HG03097 (cell line): ENCODE results near the gene CASTOR2.
"Not testable (repeated sequence)": the region's sequence is repeated elsewhere in the genome, so short reads cannot be mapped to it uniquely, and the experiment has no call there.

Experiments used
- ATAC-seq: cut with Tn5 transposase; IDR thresholded peaks from one replicate; pipeline ENCODE4 v1.9.1; 2021; ENCODE audit not compliant: unreplicated experiment, low FRiP score

Gene CASTOR2

GRCh38 chr7:74994869-74995543 is 30.5 kb downstream of the CASTOR2 start:
- not testable (repeated sequence) for ATAC-seq

- not testable (repeated sequence) for ATAC-seq
Observed at GRCh38 chr7:74996361-74996760, 31.9 kb downstream of the CASTOR2 start.

- not testable (repeated sequence) for ATAC-seq
Observed at GRCh38 chr7:74997811-74998210, 33.3 kb downstream of the CASTOR2 start.

- not testable (repeated sequence) for ATAC-seq
Observed at GRCh38 chr7:75001356-75001755, 36.9 kb downstream of the CASTOR2 start.

DNA sequence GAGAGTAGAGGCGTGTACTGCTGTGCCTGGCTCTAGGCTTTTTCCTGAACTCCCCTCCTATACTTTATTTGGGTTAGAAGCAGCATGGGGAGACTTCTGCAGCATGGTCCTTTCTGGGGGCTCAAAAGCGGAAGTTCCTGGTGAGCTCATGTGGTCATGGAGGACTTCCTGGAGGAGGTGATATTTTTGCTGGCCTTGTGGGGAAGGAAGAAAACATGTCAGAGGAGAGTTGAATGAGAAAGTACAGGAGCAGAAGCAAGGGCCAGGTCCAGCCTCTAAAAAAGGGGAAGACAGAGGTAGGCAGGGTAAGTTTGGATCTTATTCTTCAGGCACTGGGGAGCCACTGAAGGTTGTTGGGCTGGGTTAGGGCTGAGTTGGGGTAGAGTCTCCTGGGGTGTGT is 45.5 kb downstream of the CASTOR2 start:
- ATAC-seq, result no peak

GRCh38 chr7:75017832-75018231 is 53.3 kb downstream of the CASTOR2 start:
- ATAC-seq, result no peak

- ATAC-seq, result no peak
Observed at GRCh38 chr7:75018570-75019364, 54.3 kb downstream of the CASTOR2 start.

DNA sequence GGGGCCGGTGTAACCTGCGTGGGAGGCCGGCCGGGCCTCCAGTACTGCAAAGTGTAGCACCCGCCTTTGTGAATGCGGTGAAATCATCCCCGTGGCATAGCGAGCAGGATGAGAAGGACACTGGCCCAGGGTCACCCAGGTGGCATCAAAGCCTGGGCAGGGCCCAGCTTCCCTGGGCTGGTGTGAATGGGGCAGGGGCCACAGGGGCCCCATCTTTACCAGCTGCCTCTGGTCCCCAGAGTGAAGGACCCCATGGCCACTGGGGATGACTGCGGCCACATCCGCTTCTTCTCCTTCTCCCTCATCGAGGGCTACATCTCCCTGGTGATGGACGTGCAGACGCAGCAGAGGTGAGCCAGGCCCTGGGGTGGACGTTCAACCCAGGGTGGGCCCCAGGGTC is 55.3 kb downstream of the CASTOR2 start:
- no peak for ATAC-seq

GRCh38 chr7:75024922-75025321 is 60.4 kb downstream of the CASTOR2 start:
- ATAC-seq, result no peak

- no peak for ATAC-seq
Observed at GRCh38 chr7:75028299-75028698, 63.8 kb downstream of the CASTOR2 start.

- ATAC-seq, result no peak
Observed at GRCh38 chr7:75033064-75033463, 68.6 kb downstream of the CASTOR2 start.

DNA sequence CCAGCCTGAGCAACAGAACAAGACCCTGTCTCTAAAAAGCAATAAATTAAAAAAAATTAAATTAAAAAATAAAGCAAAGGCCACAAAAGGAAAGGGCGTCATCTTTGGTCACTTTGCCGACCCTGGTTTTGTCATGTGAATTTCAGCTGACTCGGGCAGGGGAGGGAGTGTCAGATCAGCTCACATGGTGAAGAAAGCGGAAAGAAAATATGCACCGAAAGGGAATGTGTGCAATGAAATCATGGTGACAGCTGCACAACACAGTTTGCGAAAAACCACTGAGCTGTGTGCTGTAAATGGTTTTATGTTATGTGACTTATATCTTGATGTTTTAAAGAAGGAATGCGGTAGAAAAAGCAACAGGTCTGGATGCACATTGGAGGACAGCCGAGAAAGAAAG is 69.3 kb downstream of the CASTOR2 start:
- no peak for ATAC-seq

DNA sequence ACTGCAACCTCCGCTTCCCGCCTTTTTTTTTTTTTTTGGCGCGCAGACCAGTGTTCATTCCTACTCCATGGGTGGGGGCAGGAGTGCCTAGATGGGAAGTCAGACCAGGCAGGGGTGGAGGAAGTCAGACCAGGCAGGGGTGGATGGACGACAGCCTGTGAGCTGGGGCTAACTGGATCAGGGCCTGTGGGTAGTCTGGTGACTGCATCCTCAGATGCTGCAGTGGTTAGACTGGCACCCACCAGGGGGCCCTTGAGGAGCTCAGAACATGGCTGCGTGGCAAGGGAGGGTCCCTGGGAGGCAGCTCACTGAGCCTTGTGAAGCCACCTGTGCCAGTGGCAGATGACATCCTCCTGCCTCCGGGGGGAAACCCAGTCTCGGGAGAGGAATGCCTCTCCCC is 74.0 kb downstream of the CASTOR2 start:
- no peak for ATAC-seq

DNA sequence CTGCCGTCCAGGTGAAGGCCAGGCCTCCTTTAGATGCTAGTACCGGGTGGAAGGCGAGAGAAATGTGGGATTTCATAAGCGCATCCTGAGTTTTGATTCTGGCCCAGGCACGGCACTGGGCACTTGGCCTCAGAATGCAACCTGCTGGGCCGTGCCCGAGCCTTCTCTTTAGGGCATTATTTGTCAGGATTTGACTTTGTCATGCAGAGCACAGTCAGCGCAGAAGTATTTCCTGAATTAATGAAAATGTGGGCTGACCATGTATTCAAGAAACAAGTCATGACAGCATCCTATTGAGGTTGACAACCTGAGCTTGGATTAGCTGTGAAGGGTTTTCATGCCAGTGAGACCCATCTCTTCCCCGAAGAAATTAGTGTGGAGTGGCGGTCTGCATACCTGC is 74.7 kb downstream of the CASTOR2 start:
- ATAC-seq, result no peak

GRCh38 chr7:75039709-75040108 is 75.2 kb downstream of the CASTOR2 start:
- no peak for ATAC-seq

DNA sequence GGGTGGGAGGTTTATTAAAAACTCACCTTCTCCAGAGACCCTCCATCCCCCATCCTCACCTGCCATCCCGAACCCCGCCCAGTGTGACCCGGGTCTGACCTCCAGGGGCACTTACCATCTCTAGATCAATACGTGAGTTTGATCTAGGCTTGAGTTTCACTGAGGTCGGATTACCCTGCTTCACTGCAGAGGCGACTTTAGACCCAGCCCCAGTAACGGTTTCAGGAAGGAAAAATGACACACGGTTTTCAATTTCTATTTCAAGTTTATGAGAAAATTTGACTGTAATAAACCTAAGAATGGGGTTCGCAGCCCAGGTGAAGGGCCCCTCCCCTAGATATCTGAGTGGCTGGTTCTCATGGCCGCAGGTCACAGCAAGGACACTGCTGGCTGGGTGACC is 76.0 kb downstream of the CASTOR2 start:
- no peak for ATAC-seq

GRCh38 chr7:75042286-75042685 is 77.8 kb downstream of the CASTOR2 start:
- ATAC-seq, result no peak

- no peak for ATAC-seq
Observed at GRCh38 chr7:75042831-75043703, 78.6 kb downstream of the CASTOR2 start.

DNA sequence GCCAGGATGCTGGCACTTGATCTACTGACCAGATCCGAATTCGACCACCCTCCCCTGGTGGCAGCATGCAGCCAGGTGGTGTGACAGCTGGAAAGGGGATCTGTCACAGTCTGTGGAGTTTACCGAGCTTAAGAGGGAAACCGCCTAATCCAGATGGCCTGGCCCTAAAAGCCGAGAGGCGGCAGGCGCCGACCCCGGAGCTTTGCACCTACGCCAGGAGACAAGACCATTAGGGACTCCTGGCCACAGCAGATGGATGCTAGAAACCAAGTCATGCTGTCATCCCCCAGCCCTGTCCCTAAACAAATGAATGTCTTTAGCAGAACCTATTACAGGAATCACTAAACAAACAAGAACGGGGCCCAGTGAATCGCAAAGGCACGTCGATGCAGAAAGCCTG is 81.4 kb downstream of the CASTOR2 start:
- no peak for ATAC-seq

GRCh38 chr7:75048435-75049379 is 84.2 kb downstream of the CASTOR2 start:
- ATAC-seq, result no peak
